Measurements from ENCODE around the gene GMCL1. TPM values are rescaled to one million over a fixed set of nuclear protein-coding genes. Genes with fewer than 3 reads are reported as not detected.

GMCL1 gene
- polyA plus RNA-seq, 4 donors: 18.4 to 36.5 (median 33.5) TPM

- no peak for DNase-seq (ENCODE audit: low read depth in 4 of 4, low spot score in 3 of 4)
Observed at GRCh38 chr2:69917852-69918251, 88.4 kb downstream of the GMCL1 start.

GRCh38 chr2:69918401-69918800 lies 88.9 kb downstream of the GMCL1 start:
- no peak for DNase-seq (ENCODE audit: low read depth in 4 of 4, low spot score in 3 of 4)

GRCh38 chr2:69923116-69923515 lies 93.7 kb downstream of the GMCL1 start:
- no peak for DNase-seq (ENCODE audit: low read depth in 4 of 4, low spot score in 3 of 4)

- DNase-seq (ENCODE audit: low read depth in 4 of 4, low spot score in 3 of 4): no peak
Observed at GRCh38 chr2:69926849-69927515, 97.5 kb downstream of the GMCL1 start.

Other genes starting within 250 kb of the GMCL1 start
- 10 to 100 TPM; 17.5 to 25.5 (median 23.5) TPM for gene AAK1, start 185.9 kb upstream of the GMCL1 start, polyA plus RNA-seq (ENCODE audit: insufficient read length in 4 of 4)
- 100 to 1,000 TPM in 3 of 4 donors, 10 to 100 TPM in 1; 73.5 to 301 (median 234) TPM for gene ANXA4, start 87.5 kb upstream of the GMCL1 start, polyA plus RNA-seq (ENCODE audit: insufficient read length in 4 of 4)
- gene SNRNP27, start 64.3 kb downstream of the GMCL1 start, polyA plus RNA-seq (ENCODE audit: insufficient read length in 4 of 4): 10 to 100 TPM; 67.3 to 80.8 (median 74.1) TPM
- gene MXD1, start 85.4 kb downstream of the GMCL1 start, polyA plus RNA-seq (ENCODE audit: insufficient read length in 4 of 4): 10 to 100 TPM in 3 of 4 donors, 1 to 10 TPM in 1; 9.3 to 14.8 (median 13.7) TPM
- gene ASPRV1, start 132.0 kb downstream of the GMCL1 start, polyA plus RNA-seq (ENCODE audit: insufficient read length in 4 of 4): 1 to 10 TPM; 4.1 to 5.6 (median 4.9) TPM